HG02870 (cell line): ENCODE data around the gene MAML3.

ENCODE experiments used
- ATAC-seq: cut with Tn5 transposase; IDR thresholded peaks from one replicate; pipeline ENCODE4 v1.9.1; 2021; ENCODE audit warnings: mild to moderate bottlenecking, moderate library complexity; ENCODE audit not compliant: unreplicated experiment

MAML3 gene

GRCh38 chr4:139907001-139907809 is 246.8 kb downstream of the MAML3 start:
- no peak for ATAC-seq

GRCh38 chr4:139905489-139905888 is 248.5 kb downstream of the MAML3 start:
- ATAC-seq: no peak

- ATAC-seq: no peak
Measured at GRCh38 chr4:139904406-139904805, 249.6 kb downstream of the MAML3 start.

GRCh38 chr4:139903845-139904244 is 250.1 kb downstream of the MAML3 start:
- no peak for ATAC-seq

- ATAC-seq: no peak
Measured at GRCh38 chr4:139902321-139903320, 251.4 kb downstream of the MAML3 start.

GRCh38 chr4:139901531-139902320 is 252.3 kb downstream of the MAML3 start:
- no peak for ATAC-seq

- no peak for ATAC-seq
Measured at GRCh38 chr4:139900964-139901376, 253.0 kb downstream of the MAML3 start.

GRCh38 chr4:139899346-139899745 is 254.6 kb downstream of the MAML3 start:
- ATAC-seq: no peak

- ATAC-seq: no peak
Measured at GRCh38 chr4:139898293-139898692, 255.7 kb downstream of the MAML3 start.

GRCh38 chr4:139896091-139896604 is 257.8 kb downstream of the MAML3 start:
- no peak for ATAC-seq

GRCh38 chr4:139893801-139894200 is 260.2 kb downstream of the MAML3 start:
- ATAC-seq: no peak

- ATAC-seq: no peak
Measured at GRCh38 chr4:139892973-139893736, 260.8 kb downstream of the MAML3 start.

GRCh38 chr4:139890816-139891215 is 263.2 kb downstream of the MAML3 start:
- no peak for ATAC-seq

GRCh38 chr4:139889901-139890300 is 264.1 kb downstream of the MAML3 start:
- no peak for ATAC-seq

- ATAC-seq: no peak
Measured at GRCh38 chr4:139889264-139889663, 264.7 kb downstream of the MAML3 start.

- no peak for ATAC-seq
Measured at GRCh38 chr4:139887962-139888735, 265.8 kb downstream of the MAML3 start.

GRCh38 chr4:139887376-139887802 is 266.6 kb downstream of the MAML3 start:
- no peak for ATAC-seq

- ATAC-seq: no peak
Measured at GRCh38 chr4:139886798-139887197, 267.2 kb downstream of the MAML3 start.

- ATAC-seq: no peak
Measured at GRCh38 chr4:139884438-139884837, 269.5 kb downstream of the MAML3 start.
